Ishikawa (cell line): ENCODE results near the gene BRD3.

ENCODE experiments used
- CEBPB ChIP-seq: IDR thresholded peaks from 2 replicates; pipeline ENCODE4 v1.6.1; 2012
- CREB1 ChIP-seq: IDR thresholded peaks from 2 replicates; pipeline ENCODE4 v1.6.1; 2012; ENCODE audit warnings: low read depth
- EGR1 ChIP-seq: IDR thresholded peaks from 2 replicates; pipeline ENCODE4 v1.6.1; 2012
- EP300 ChIP-seq: IDR thresholded peaks from 2 replicates; pipeline ENCODE4 v1.6.1; 2012; ENCODE audit warnings: borderline replicate concordance
- FOXM1 ChIP-seq: IDR thresholded peaks from 2 replicates; pipeline ENCODE4 v1.6.1; 2012; ENCODE audit warnings: low read depth, borderline replicate concordance
- NFIC ChIP-seq: IDR thresholded peaks from 2 replicates; pipeline ENCODE4 v1.6.1; 2012
- RAD21 ChIP-seq: IDR thresholded peaks from 2 replicates; pipeline ENCODE4 v1.6.1; 2012; ENCODE audit warnings: low read depth
- REST ChIP-seq: IDR thresholded peaks from 2 replicates; pipeline ENCODE4 v1.6.1; 2012; ENCODE audit warnings: low read depth, mild to moderate bottlenecking
- TAF1 ChIP-seq: IDR thresholded peaks from 2 replicates; pipeline ENCODE4 v1.6.1; 2012; ENCODE audit warnings: low read depth, mild to moderate bottlenecking
- TCF12 ChIP-seq: IDR thresholded peaks from 2 replicates; pipeline ENCODE4 v1.6.1; 2012; ENCODE audit warnings: low read depth
- TEAD4 ChIP-seq: IDR thresholded peaks from 2 replicates; pipeline ENCODE4 v1.6.1; 2012
- YY1 ChIP-seq: IDR thresholded peaks from 2 replicates; pipeline ENCODE4 v1.6.1; 2012; ENCODE audit warnings: low read depth
- ZBTB7A ChIP-seq: IDR thresholded peaks from 2 replicates; pipeline ENCODE4 v1.6.1; 2012; ENCODE audit warnings: low read depth
- TF ChIP-seq, protein P1 (sequence below): IDR thresholded peaks from 2 replicates; pipeline ENCODE4 v1.6.1; 2012
- TF ChIP-seq, protein P2 (sequence below): IDR thresholded peaks from 2 replicates; pipeline ENCODE4 v1.6.1; 2012

Gene BRD3

DNA sequence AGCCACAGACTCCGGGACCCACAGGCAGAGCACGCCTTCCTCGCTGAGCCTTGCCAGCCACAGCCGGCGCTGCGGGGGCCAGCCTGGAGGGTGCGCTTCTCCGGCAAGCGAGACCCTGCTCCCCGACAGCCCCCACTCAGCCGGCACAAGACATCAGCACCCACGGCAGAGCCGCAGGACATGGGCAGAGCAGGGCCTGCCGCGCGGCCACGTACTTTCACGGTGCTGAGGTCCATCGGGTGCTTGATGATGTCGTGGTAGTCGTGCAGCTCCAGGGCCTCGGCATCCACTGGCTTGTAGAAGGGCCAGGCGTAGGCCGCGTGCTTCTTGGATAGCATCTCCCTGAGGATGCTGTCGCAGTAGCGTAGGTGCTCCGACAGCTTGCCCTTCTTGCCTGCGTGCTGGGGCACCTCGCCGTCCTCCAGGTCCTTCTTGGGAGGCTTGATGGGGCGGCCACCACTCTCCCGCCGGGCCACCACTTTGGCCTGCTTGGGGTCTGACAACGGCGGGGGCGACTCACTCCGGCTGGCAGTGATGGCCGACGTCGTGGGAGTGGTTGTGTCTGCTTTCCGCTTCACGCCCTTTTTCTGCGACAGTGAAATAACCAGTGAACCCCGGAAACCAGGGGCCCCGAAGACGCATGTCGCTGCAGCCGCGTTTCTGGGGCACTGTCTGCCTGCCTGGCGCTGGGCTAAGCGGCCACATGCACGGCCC lies 19.8 kb downstream of the BRD3 start:
- no peak for TF ChIP-seq YY1
- TF ChIP-seq, protein P1, sequence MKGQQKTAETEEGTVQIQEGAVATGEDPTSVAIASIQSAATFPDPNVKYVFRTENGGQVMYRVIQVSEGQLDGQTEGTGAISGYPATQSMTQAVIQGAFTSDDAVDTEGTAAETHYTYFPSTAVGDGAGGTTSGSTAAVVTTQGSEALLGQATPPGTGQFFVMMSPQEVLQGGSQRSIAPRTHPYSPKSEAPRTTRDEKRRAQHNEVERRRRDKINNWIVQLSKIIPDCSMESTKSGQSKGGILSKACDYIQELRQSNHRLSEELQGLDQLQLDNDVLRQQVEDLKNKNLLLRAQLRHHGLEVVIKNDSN, result no peak
- no peak for TF ChIP-seq CREB1
- TF ChIP-seq TEAD4, result no peak
- no peak for TF ChIP-seq ZBTB7A
- TF ChIP-seq REST, result no peak
- no peak for TF ChIP-seq EP300
- TF ChIP-seq CEBPB, result no peak
- TF ChIP-seq, protein P2, sequence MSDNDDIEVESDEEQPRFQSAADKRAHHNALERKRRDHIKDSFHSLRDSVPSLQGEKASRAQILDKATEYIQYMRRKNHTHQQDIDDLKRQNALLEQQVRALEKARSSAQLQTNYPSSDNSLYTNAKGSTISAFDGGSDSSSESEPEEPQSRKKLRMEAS, result no peak
- TF ChIP-seq RAD21, result no peak
- TF ChIP-seq TAF1, result no peak
- no peak for TF ChIP-seq FOXM1
- no peak for TF ChIP-seq TCF12
- TF ChIP-seq NFIC, result no peak

DNA sequence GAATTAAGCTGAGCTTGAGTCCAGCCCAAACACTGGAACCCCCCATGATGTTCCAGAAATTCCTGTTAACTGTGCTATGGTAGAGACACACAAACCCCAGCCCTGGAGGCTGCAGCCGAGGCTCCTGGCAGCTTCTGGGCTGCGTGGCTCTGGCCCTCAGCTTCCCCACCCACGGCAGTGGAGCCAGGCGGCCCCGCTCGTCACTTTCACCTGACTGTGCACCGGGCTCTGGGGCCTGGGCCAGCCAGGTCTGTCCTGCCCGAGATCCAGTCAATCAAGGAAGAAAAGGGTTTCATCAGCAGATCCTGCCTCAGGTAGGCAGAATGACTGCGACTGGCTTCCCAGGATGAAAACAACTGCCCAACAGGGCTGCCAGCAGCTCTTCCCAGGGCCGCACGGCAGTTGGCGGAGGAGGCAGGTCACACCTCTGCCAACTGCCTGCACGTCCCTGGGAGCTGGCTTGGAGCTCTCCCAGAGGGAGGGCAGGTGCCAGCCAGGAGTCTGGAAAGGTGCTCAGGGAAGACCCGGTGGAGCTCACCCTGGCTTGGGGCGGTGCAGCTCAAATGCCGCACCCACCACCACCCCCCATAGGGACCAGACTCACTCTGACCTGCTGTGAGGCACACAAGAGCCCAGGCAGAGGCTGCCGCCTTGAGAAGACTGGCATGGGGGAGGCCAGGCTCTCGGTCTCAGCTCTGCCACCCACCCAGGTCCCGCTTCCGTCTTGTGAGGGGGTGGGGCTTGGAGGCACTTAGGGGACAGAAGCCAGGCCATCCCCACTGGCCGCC lies 20.7 kb downstream of the BRD3 start:
- no peak for TF ChIP-seq ZBTB7A

DNA sequence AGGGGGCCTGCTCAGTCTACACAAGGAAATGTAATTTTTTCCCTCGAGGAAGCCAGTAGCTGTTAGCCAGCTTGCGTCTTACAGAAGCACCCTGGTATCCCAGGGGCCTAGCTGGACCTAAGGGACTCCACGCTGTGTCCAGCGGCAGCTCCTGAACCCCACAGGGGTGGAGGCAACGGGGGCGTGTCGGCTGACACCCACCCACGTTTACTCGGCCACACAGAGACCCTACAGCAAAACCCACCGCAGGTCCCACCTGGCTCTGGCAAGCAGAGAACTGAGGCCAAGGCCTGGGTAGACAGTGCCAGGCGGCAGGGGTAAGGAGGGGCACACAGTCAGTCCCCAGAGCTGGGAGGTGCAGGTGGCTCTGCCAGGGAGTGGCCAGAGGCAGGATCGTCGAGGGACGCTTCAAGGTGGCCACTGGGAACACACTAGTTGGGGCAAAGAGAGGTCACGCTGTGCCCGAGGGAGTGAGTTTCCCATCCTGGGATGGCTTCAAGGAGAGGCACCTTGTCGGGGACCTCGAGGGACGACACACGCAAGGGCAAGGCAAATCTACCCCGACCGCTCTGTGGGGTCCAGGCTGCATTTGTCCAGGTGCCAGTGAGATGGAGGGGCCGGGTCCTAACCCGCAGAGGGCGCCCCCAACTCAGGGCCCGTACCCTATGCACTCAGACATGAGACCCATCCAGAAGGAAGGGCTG lies 21.8 kb downstream of the BRD3 start:
- TF ChIP-seq TCF12, result no peak
- TF ChIP-seq YY1, result no peak
- TF ChIP-seq TEAD4, result no peak
- no peak for TF ChIP-seq EP300
- no peak for TF ChIP-seq NFIC
- no peak for TF ChIP-seq EGR1
- TF ChIP-seq TAF1, result no peak
- no peak for TF ChIP-seq RAD21
- TF ChIP-seq, protein P1, result no peak
- no peak for TF ChIP-seq REST
- TF ChIP-seq FOXM1, result no peak
- TF ChIP-seq CREB1, result no peak

DNA sequence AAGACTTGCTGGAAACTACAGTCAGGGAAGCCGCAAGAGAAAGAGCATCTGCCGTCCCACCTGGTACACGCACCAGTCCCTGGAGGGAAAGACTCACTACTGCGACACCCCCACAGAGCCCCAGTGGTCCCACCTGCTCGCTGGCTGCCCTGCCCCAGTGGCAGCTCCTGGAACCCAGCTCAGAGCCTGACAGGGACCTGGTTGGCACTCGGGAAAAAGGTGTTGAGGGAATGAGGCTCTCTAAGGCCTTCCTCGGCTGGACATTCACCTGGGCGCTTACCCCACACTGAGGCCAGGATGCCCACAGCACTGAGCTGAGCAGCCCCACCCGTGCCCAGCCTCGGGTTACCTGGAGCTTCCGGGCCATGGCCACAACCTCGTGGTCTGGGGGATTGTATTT lies 22.9 kb downstream of the BRD3 start:
- TF ChIP-seq, protein P1, result no peak
- no peak for TF ChIP-seq YY1
- TF ChIP-seq CREB1, result no peak
- no peak for TF ChIP-seq FOXM1
- no peak for TF ChIP-seq NFIC
- TF ChIP-seq TAF1, result no peak
- TF ChIP-seq ZBTB7A, result no peak
- TF ChIP-seq, protein P2, result no peak

- no peak for TF ChIP-seq FOXM1
- no peak for TF ChIP-seq TEAD4
- no peak for TF ChIP-seq CEBPB
- no peak for TF ChIP-seq RAD21
- TF ChIP-seq TAF1, result no peak
- TF ChIP-seq ZBTB7A, result no peak
- no peak for TF ChIP-seq CREB1
- no peak for TF ChIP-seq REST
These were observed 24.3 kb downstream of the BRD3 start for GRCh38 chr9:134043531-134043988.
